GM19397 (cell line): ENCODE measurements around the gene TMEM164.

ENCODE experiments used
- ATAC-seq: cut with Tn5 transposase; IDR thresholded peaks from one replicate; pipeline ENCODE4 v1.9.1; 2021; ENCODE audit warnings: mild to moderate bottlenecking, moderate library complexity; ENCODE audit not compliant: unreplicated experiment

TMEM164 gene

GRCh38 chrX:110062919-110063318 is 60.0 kb downstream of the TMEM164 start:
- no peak for ATAC-seq

- ATAC-seq, result no peak
Measured at GRCh38 chrX:110066488-110067225, 63.7 kb downstream of the TMEM164 start.

DNA sequence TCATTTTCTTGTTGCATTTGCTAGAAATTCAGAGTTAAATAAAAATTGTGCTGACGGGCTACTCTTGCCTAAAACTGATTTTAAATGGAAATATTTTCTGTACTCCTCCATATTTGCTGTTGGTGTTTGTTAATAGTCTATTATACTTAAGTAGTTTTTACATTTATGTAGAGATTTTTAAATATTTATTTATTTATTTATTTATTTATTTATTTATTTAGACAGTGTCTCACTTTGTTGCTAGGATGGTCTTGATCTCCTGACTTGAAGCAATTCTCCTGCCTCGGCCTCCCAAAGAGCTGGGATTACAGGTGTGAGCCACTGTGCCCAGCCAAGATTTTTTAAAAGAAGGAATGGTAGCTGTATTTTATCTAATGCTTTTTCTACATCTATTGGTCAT is 68.1 kb downstream of the TMEM164 start:
- no peak for ATAC-seq

DNA sequence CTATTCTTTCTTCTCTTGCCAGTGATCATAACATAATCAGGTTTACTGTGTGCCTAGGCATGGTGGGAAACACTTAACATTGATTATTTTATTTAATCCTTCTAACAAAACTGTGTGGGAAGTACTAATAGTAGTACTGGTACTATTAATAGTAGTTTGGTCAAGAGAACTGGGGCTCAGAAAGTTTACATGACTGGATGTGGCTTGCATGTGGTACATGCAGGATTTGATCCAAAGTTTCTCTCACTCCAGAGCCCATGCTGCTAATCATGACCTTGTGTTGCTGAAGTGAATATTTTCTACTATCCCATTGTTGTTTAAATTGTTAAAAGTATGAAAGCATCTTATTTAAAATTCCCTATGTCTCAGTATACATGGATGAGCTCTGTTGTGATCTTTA is 78.4 kb downstream of the TMEM164 start:
- no peak for ATAC-seq

DNA sequence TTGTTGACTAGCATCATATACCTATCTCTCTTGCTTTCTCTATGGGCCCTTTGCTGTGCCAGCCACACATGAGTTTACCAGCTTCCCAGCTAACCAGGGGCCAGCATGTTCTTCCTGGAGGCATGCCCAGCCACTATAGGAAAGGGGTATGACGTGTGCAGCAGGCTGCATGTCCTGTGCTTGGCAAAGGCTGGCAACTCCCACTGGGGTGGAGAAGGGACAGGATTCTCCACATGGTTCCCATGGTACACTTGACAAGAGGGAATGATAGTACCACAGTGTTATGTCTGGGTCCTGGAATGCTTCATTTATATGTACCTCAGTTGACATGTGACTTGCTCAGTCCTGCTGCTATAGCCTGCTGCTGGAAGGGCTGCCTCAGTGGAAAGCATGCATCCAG is 78.8 kb downstream of the TMEM164 start:
- ATAC-seq, result no peak

- ATAC-seq, result no peak
Measured at GRCh38 chrX:110082161-110082560, 79.2 kb downstream of the TMEM164 start.

DNA sequence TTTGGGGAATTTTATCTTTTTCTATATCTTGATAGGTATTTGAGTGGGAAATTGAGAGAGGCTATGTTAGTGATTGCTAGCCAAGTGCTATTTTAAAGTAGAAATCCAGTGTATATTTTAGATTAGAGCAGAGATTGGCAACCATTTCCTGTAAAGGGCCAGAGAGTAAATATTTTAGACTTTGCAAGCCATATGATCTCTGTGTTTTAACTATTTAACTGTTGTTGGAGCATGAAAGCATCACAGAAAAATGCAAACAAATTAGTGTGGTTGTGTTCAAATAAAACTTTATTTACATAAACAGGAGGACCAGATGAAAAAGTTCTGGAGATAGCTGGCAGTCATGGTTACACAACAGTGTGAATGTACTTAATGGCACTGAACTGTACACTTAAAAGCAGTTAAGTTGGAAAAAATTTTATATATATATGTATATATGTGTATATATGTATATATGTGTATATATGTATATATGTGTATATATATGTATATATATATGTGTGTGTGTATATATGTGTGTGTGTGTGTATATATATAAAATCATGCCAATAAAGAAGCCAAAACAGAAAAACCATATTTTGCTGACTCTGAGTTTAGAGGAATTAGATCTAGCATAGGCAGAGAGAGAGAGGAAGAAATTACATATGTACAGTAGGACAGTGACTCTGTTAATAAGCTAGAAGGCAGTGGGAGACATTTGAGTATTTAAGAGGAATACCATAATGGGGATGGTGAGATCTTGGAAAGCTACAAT is 83.4 kb downstream of the TMEM164 start:
- ATAC-seq, result no peak

DNA sequence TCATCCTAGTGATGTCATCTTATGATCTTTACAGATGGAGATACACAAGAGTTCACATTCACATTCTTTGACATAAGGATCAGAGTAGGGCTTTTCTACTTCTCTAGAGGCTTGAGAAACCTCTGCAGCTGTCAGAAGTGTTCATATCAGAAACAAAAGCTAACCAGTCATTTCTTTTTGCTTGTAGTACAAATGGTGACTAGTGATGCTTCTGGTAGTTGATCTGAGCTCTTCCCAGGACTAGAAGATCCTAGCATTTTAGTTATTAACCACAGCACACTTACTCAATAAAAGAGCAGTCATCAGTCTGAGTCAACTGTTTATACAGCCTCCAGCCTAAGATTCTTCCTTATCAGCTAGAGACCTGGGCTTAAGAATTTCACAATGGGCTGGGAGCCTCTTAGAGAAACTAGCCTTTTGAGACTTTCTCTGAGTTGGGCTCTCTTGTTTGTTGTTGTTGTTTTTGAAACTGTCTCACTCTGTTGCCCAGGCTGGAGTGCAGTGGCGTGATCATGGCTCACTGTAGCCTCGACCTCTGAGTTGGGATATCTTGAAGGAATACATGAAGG is 84.1 kb downstream of the TMEM164 start:
- ATAC-seq, result no peak

GRCh38 chrX:110087485-110088356 is 84.8 kb downstream of the TMEM164 start:
- ATAC-seq, result no peak

- no peak for ATAC-seq
Measured at GRCh38 chrX:110089656-110090403, 86.9 kb downstream of the TMEM164 start.

GRCh38 chrX:110097920-110098319 is 95.0 kb downstream of the TMEM164 start:
- no peak for ATAC-seq

- ATAC-seq, result no peak
Measured at GRCh38 chrX:110103344-110103743, 100.4 kb downstream of the TMEM164 start.

GRCh38 chrX:110104078-110104477 is 101.2 kb downstream of the TMEM164 start:
- no peak for ATAC-seq

DNA sequence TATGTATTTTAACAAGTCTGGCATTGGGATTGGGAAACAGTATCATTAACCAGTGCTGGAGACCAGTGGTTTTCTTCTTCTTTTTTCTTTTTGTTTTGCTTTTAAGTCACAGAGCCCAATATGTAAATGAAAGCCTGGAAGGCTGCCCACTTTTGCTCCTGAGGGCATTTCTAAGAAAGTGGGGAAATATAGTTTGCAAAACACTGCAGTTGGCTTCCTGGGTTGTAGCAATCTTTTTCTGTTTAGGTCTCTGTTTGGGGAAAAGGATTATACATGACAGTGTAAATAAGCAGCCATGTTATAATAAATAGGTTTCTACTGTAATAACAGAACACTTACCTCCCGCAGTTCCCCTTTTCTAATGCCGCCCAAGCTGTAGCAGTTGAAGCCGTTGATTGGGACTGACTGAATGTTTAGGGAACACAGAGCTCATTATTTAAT is 105.5 kb downstream of the TMEM164 start:
- no peak for ATAC-seq

DNA sequence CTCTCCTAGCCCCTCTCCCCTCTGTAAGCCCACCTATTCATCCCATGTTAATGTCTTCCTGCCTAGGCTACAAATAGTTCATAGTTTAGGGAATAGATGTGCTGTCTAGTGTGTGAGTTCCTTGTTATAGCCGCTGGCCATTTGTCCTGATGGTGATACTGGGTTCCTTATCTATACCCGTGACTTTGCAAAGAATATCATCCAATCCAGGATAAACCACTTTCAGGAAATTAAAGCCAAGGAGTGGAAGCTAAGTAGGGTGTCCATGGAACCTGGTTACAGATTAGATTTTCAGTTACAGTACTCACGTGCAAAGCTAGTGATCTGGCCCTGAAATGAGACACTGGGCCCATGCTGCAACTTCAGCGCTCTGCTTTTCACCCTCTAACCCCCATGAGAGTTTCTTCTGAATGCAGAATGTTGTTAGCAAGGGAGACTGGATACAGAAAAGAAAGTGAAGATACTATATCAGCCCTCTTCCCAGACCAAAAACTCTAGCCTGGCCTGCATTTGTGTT is 111.4 kb downstream of the TMEM164 start:
- ATAC-seq, result no peak

DNA sequence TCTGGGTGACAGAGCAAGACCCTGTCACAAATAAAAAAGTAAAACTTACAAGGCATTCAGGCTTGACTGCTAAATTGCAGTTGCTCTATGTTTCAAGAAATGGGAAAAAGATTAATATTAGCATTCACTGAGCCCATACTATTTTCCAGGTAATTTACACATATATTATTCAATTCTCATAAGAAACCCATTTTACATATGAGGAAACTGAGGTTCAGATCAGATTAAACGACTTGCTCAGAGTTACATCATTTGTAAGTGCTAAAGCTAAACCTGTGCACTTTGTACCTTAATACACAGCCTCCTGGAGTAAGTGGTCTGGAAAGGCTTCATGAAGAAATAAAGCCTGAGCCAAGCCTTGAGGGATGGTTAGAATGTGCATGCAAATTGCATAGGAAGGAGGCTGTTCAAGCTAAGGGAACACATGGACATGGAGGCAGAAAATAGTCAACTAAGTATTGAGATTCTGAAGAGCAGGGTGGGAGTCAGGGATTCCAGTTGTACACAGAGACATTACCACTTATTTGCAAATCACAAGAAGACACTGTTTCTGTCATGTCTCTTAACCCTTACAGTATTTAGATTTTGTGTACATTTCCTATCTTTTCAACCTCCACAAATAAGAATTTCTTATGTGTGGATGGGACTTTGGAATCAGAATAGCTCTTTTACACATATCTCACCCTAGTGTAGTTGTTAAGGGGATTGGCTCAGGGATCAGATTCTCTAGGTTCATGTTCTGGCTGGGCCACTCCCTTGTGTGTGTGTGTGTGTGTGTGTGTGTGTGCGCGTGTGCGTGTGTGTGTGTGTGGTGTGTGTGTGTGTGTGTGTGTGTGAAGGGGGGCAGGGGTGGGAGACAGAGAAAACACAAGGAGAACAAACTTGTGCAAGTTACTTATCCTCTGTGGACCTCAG is 113.4 kb downstream of the TMEM164 start:
- no peak for ATAC-seq

- no peak for ATAC-seq
Measured at GRCh38 chrX:110118530-110118929, 115.6 kb downstream of the TMEM164 start.

DNA sequence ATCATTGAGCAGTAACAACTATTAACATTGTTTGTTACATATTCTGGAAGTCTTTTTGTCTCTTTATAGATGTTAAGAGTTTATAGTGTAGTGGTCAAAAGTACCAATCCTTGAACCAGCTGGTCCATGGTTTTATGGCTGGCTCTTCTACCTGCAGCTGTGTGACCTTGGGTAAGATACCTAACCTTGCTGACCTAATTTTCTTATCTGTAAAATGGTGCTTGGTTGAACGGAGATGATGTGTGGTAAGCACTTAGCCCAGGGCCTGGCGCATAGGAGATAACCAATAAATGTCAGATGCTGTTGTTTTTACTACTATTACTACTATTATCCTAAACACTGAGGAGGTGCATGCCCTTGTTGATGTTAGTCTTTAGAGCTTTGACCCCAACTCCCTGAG is 116.6 kb downstream of the TMEM164 start:
- no peak for ATAC-seq

GRCh38 chrX:110120025-110120424 is 117.1 kb downstream of the TMEM164 start:
- no peak for ATAC-seq
